Left colon (tissue), 2 donors: ENCODE results near the gene GCAT. TPM values are rescaled to one million over a fixed set of nuclear protein-coding genes. Genes with fewer than 3 reads are reported as not detected.

Experiments
- ATAC-seq: fragments of 200-7000 bp; cut with Tn5 transposase; one replicate; pipeline ENCODE4 v1.9.1; 2020; ENCODE audit warnings: mild to moderate bottlenecking, moderate library complexity
- DNase-seq, 2 donors: peaks; one replicate each; pipeline ENCODE4 v3.0.0-alpha.2; 2020
- intact Hi-C, 2 donors: fragments of 100-400 bp; cut with DNase I in 1 of 2; cut with micrococcal nuclease in 1 of 2; formaldehyde crosslinking; loops; one replicate each; pipeline versions ENCODE4 v1.11.2 to v1.14.0; 2022; cut with DNase I, micrococcal nuclease
- total RNA-seq, 2 donors: library from RNA; stranded (reverse); fragmentation: NEBNext Ultra II Directional; extraction: Animal tissue kit (Norgen Biotek cat#: 25700); gene quantifications; one replicate each; pipeline ENCODE4 v1.2.1, GENCODE V29; 2021
- donor health status: DM: no; HTN: no; CAD: no.
- donor health status: DM: yes; HTN: yes; CAD: no.

GCAT gene
- total RNA-seq, 2 donors from 2014 or later, result 10.2 to 10.6 TPM

DNA sequence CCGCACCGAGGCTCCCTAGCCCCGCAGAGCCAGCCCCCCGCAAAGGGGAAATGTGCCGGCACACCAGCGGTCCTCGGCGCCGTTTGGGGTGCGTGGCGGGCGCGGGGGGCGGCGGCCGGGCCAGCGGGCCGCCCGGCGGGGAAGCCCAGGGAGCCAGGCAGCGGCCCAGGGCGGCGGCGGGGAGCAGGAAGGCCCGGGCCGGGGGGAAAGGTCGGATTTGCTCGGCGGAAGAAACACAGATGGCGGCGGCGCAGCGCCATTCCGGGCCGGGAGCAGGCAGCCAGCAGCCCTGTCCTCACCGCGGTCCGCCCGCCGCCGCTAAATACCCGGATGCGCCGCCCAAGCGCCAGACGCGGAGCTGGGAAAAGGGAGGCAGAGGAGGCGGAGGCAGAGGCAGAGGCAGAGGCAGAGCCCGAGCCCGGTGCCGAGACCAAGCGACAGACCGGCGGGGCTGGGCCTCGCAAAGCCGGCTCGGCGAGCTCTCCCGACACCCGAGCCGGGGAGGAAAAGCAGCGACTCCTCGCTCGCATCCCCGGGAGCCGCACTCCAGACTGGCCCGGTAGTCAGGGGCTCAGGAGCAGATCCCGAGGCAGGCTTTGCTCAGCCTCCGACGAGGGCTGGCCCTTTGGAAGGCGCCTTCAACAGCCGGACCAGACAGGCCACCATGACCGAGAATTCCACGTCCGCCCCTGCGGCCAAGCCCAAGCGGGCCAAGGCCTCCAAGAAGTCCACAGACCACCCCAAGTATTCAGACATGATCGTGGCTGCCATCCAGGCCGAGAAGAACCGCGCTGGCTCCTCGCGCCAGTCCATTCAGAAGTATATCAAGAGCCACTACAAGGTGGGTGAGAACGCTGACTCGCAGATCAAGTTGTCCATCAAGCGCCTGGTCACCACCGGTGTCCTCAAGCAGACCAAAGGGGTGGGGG is 2.6 kb upstream of the GCAT start:
- DNase-seq (peak; percentile 89 to 93), ATAC-seq (peak; percentile 44)
- intact Hi-C loops, result no loop called here

DNA sequence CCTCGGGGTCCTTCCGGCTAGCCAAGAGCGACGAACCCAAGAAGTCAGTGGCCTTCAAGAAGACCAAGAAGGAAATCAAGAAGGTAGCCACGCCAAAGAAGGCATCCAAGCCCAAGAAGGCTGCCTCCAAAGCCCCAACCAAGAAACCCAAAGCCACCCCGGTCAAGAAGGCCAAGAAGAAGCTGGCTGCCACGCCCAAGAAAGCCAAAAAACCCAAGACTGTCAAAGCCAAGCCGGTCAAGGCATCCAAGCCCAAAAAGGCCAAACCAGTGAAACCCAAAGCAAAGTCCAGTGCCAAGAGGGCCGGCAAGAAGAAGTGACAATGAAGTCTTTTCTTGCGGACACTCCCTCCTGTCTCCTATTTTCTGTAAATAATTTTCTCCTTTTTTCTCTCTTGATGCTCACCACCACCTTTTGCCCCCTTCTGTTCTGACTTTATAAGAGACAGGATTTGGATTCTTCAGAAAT is 1.9 kb upstream of the GCAT start:
- intact Hi-C loops, result no loop called here
- DNase-seq (no peak), ATAC-seq (no peak)

GRCh38 chr22:37806409-37807333 is 1.1 kb upstream of the GCAT start:
- ATAC-seq (peak; percentile 11), DNase-seq (peak; percentile 49 to 63)
- intact Hi-C loops, result no loop called here

DNA sequence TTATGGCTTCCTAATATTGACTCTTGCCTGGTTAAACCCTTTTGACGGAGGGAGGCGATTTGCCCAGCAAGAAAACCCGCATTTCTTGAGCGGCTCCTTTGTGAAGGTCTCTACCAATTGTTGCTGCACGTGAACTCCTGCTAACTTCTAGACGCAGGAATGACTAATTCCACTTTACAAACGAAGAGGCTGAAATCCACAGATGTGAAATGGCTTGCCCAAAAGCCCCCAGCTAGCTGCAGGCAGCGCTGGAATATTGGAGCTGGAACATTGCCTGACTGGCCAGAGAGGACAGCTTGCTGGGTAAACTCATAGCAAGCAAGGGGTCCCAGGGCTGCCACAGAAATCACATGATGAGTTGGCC is 542 bp downstream of the GCAT start:
- ATAC-seq (no peak), DNase-seq (no peak)
- intact Hi-C loops, result no loop called here

- DNase-seq, result no peak
- ATAC-seq, result no peak
- intact Hi-C loops, result loop anchor here in 1 of 2 donors (10.0 kb wide), 1 partner anchor 55 kb away; no protein-coding TSS in a partner anchor
Observed at GRCh38 chr22:37809672-37810333, 2.1 kb downstream of the GCAT start.

DNA sequence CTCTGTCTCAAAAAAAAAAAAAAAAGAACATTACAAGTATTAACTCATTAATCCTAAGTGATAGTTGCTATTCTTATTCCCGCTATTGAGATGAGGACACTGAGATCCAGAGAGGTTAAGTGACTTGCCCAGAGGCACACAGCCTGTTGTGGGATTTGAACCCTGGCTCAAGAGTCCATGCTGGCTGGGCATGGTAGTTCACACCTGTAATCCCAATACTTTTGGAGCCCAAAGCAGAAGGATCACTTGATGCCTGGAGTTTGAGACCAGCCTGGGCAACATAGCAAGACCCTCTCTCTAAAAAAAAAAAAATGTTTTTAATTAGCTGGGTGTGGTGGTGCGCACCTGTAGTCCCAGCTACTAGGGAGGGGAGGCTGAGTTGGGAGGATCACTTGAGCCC is 4.1 kb downstream of the GCAT start:
- no peak for ATAC-seq
- intact Hi-C loops, result loop anchor here in 1 of 2 donors (10.0 kb wide), 1 partner anchor 53 kb away; no protein-coding TSS in a partner anchor

GRCh38 chr22:37812869-37813678 is 5.3 kb downstream of the GCAT start:
- DNase-seq (no peak), ATAC-seq (no peak)
- intact Hi-C loops, result loop anchor here in 1 of 2 donors (10.0 kb wide), 1 partner anchor 52 kb away; no protein-coding TSS in a partner anchor

More for the DNA sequence above, 4.1 kb downstream of the GCAT start:
- no peak for DNase-seq

DNA sequence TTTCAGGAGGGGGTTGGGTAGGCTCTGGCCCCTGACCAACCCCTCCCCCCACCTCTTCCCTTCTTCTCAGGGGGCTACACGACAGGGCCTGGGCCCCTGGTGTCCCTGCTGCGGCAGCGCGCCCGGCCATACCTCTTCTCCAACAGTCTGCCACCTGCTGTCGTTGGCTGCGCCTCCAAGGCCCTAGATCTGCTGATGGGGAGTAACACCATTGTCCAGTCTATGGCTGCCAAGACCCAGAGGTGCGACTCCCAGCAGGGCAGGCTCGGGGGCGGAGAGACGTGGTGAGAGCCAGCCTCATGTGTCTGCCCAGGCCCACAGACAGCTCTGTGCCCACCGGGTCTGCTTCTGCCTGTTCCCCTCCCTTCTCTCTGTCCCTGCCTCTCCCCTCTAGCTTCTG is 7.9 kb downstream of the GCAT start:
- ATAC-seq (no peak), DNase-seq (no peak)
- intact Hi-C loops, result loop anchor here (5.0 to 10.0 kb wide), 2 partner anchors 49 to 152 kb away; no protein-coding TSS in a partner anchor

DNA sequence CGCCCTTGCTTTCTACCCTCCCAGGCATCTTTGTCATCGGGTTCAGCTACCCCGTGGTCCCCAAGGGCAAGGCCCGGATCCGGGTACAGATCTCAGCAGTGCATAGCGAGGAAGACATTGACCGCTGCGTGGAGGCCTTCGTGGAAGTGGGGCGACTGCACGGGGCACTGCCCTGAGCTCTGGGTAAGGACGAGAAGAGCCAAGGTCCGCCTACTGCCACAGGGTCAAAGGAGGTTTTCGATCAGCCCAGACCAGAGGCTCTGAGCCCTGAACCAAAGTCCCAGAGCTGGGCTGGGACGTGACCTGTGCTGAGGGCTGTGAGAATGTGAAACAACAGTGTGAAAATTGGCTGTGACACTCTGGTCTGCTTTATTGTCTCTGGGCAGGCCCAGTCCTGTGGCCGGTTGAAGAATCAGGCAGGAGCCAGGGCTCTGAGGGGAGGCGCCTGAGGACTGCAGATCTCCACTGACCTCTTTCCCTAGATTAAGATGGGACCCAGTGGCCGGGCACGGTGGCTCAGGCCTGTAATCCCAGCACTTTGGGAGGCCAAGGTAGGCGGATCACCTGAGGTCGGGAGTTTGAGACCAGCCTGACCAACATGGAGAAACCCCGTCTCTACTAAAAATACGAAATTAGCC is 8.9 kb downstream of the GCAT start:
- intact Hi-C loops, result loop anchor here (5.0 to 10.0 kb wide), 2 partner anchors 48 to 151 kb away; no protein-coding TSS in a partner anchor
- DNase-seq (no peak), ATAC-seq (no peak)

- ATAC-seq, result peak; percentile 83
- peak; percentile 67 to 92 for DNase-seq
- intact Hi-C loops, result loop anchor here (5.0 to 10.0 kb wide), 2 partner anchors 47 to 149 kb away; no protein-coding TSS in a partner anchor
Observed at GRCh38 chr22:37817705-37818408, 10.1 kb downstream of the GCAT start.

GRCh38 chr22:37818409-37819104 is 10.8 kb downstream of the GCAT start:
- peak; percentile 65 to 82 for DNase-seq
- intact Hi-C loops, result loop anchor here (5.0 to 10.0 kb wide), 2 partner anchors 46 to 149 kb away; no protein-coding TSS in a partner anchor
- peak; percentile 79 for ATAC-seq

DNA sequence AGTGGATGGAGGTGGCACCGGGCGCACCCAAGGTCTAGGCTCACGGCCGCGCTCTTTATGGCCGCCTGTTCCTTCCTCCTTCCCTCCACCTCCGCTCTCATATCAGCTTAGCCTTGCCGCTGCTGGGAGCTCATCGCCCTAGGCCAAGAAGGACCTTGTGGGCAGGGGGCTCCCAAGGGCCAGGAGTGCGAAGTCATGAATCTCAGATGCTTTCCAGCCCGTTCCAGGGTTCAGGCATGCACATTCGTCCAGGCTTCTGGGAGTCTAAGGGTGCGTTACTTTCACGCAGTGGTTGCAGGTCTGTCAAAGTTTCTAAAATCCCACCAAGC is 11.3 kb downstream of the GCAT start:
- peak; percentile 71 for ATAC-seq
- no peak for DNase-seq
- intact Hi-C loops, result loop anchor here (5.0 to 10.0 kb wide), 2 partner anchors 46 to 148 kb away; no protein-coding TSS in a partner anchor

DNA sequence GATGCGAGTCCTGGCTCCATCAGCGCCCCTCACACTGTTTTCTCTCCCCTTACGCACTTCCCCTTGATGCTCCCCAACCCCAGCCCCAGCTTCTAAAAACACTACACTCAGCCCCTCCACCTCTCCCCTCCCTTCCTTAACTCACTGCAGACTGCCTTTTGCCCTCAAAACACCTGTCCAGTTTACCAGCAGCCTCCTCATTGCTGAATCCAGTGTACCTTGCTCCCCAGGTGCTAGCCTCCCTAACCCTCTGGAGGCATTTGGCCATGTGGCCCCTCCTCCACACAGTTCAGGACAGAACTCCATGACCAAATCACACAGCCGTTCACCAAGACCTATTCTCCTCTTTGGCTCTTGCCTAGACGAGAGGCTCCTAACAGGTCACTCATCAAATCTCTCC is 12.6 kb downstream of the GCAT start:
- ATAC-seq (no peak), DNase-seq (no peak)
- intact Hi-C loops, result loop anchor here in 1 of 2 donors (5.0 kb wide), 1 partner anchor 42 kb away; no protein-coding TSS in a partner anchor

DNA sequence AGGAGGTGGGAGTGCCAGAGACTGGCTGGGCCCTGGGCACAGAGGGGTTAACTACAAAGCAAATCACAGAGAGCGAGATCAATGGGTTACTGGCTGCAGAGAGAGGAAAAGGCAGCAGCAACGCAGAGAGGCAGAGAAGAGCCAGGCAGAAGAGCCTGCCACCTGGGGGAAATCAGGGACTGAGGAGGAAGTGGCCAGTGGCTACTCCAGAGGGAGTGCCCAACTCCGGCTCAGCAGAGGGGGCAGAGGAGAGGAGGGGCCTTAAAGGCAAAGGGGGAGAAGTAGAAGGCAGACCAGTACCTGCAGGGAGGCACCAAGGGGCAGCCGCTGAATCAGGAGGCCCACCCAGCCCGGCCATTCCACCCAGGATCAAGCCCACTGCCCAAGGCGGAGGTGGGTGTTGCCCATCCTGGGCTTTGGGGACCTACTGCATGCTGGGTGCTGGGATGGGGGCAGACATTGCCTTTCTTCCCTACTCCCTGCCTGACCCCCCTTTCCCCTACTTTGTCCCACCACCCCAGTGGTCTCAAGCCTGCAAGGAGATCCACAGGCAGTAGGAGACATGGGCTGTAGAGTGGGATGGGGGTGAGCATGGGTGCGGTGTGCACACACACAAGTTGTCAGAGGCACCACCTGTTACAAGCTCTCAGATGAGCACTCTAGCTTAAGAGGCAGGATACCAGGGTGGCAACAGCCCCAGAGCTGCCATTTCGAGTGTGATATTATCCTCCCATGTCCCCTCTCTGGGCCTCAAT is 14.5 kb downstream of the GCAT start:
- DNase-seq (no peak), ATAC-seq (no peak)
- intact Hi-C loops, result loop anchor here in 1 of 2 donors (5.0 kb wide), 1 partner anchor 40 kb away; no protein-coding TSS in a partner anchor
